ENCODE measurements around the gene PPARG. TPM values are rescaled to one million over a fixed set of nuclear protein-coding genes. Genes with fewer than 3 reads are reported as not detected.

Gene PPARG
- total RNA-seq, 1 donor from 2014 or later, result 4.4 TPM

DNA sequence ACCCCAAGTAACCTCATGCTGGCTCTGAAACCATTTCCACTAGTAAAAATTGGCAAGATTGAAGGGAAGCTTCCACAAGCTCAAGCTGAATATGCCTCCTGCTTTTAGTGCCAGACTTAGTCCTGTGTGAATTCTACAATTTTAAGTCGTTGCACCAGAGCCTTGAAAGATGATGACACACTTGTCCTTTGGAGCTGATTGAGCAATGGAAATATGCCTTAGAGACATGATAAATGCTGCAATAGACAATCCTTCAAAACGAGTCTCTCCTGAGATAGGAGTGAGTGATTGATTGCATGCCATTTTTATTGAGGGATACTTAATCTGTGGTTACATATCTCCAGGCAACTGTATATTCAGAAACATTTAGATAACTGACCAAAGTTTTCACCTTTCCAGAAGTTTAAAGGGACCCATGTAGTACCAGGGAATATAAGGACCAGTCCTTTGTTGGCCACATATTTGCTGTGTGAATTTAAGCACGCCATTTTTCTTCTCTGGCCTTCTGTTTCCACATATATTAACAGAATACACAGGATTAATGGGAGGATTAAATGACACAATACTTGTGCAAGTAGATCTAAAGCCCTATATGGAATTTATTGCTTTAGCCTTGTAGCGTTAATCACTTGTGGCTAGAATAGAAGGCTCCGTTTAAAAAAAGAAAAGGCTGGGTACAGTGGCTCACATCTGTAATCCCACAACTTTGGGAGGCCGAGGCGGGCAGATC, 65.1 kb downstream of the PPARG start:
- no peaks in the 10 kb centered on the region for H3K4me1 Mint-ChIP-seq (ENCODE audit: unreplicated experiment)
- no peaks in the 10 kb centered on the region for H3K36me3 Mint-ChIP-seq (ENCODE audit: unreplicated experiment)
- DNase-seq (ENCODE audit: extremely low spot score, unreplicated experiment), result no peak
- no peak overlapping the region for H3K27ac Mint-ChIP-seq (ENCODE audit: unreplicated experiment)
- H3K27me3 Mint-ChIP-seq (ENCODE audit: unreplicated experiment), result peaks cover 23% of the 10 kb centered on the region
- no peaks in the 10 kb centered on the region for H3K9me3 Mint-ChIP-seq (ENCODE audit: unreplicated experiment)
- TF ChIP-seq, protein P1, sequence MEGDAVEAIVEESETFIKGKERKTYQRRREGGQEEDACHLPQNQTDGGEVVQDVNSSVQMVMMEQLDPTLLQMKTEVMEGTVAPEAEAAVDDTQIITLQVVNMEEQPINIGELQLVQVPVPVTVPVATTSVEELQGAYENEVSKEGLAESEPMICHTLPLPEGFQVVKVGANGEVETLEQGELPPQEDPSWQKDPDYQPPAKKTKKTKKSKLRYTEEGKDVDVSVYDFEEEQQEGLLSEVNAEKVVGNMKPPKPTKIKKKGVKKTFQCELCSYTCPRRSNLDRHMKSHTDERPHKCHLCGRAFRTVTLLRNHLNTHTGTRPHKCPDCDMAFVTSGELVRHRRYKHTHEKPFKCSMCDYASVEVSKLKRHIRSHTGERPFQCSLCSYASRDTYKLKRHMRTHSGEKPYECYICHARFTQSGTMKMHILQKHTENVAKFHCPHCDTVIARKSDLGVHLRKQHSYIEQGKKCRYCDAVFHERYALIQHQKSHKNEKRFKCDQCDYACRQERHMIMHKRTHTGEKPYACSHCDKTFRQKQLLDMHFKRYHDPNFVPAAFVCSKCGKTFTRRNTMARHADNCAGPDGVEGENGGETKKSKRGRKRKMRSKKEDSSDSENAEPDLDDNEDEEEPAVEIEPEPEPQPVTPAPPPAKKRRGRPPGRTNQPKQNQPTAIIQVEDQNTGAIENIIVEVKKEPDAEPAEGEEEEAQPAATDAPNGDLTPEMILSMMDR (IDR thresholded peaks at IDR 0.05), result no peak
- no peak overlapping the region for H3K4me3 Mint-ChIP-seq (ENCODE audit: unreplicated experiment)

DNA sequence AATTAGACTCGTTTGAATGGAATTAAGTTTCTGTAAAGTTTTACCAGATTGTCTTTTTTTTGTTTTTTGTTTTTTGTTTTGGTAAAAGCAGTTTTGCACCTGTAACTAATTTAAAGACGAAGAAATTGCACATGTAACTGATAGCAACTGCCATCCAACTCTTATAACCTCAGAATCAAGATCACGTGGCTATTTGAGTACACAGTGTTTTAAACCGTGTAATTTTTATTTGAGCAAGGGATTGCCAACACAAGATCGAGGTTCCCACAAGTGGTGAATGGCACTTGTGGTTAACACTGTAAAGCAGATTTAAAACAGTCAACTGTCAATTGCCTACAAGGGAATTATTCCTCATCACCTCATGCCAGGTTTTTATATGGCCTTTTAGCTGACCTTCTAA, 67.3 kb downstream of the PPARG start:
- DNase-seq (ENCODE audit: extremely low spot score, unreplicated experiment), result no peak
- Mint-ChIP-seq H3K9me3 (ENCODE audit: unreplicated experiment) (peaks cover 3% of the 10 kb centered on the region), H3K27ac (ENCODE audit: unreplicated experiment) (no peak overlapping the region), H3K4me1 (ENCODE audit: unreplicated experiment) (no peaks in the 10 kb centered on the region), H3K36me3 (ENCODE audit: unreplicated experiment) (no peaks in the 10 kb centered on the region), H3K27me3 (ENCODE audit: unreplicated experiment) (peaks cover 15% of the 10 kb centered on the region), H3K4me3 (ENCODE audit: unreplicated experiment) (no peak overlapping the region)
- TF ChIP-seq, protein P1 (IDR thresholded peaks at IDR 0.05), result no peak

DNA sequence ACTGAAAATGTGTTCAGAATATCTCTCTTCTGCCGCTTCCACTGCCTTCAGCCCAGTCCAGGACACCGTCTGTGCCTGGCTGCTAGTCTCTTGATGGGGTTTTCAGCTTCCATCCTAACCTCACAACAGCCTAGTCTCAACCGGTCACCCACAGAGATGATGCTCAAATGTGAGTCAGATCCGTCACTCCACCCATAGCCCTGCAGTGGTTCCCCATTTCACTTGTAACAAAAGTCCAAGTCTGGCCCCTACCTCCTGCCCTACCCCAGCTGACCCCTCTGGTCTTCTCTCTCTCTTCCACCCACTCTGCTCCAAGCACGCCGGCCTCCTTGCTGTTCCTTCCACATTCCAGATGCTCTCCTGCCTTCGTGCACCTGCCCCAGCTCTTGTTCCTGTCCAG, 68.1 kb downstream of the PPARG start:
- Mint-ChIP-seq H3K27ac (ENCODE audit: unreplicated experiment) (no peak overlapping the region), H3K36me3 (ENCODE audit: unreplicated experiment) (no peaks in the 10 kb centered on the region), H3K4me1 (ENCODE audit: unreplicated experiment) (no peaks in the 10 kb centered on the region), H3K27me3 (ENCODE audit: unreplicated experiment) (peaks cover 8% of the 10 kb centered on the region), H3K9me3 (ENCODE audit: unreplicated experiment) (peaks cover 8% of the 10 kb centered on the region), H3K4me3 (ENCODE audit: unreplicated experiment) (no peak overlapping the region)
- TF ChIP-seq, protein P1 (IDR thresholded peaks at IDR 0.05), result no peak
- DNase-seq (ENCODE audit: extremely low spot score, unreplicated experiment), result no peak

DNA sequence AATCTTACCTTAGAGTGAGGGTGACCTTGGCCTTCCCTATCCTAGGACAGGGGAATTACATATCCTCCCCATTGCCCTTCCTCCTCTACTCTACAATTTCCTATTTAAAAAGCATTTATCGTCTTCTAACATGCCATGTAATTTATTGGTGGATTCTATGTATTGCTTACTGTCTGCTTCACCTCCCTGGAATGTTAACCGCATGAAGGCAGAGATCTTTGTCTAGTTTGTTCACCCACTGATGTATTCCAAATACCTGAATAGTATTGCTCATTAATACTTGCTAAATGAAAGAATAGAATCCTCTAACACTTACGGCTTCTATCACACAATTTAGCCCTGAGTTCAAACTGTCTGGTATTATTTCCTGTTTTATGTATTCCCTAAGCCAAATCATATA, 68.6 kb downstream of the PPARG start:
- Mint-ChIP-seq H3K36me3 (ENCODE audit: unreplicated experiment) (no peaks in the 10 kb centered on the region), H3K27me3 (ENCODE audit: unreplicated experiment) (peaks cover 3% of the 10 kb centered on the region), H3K9me3 (ENCODE audit: unreplicated experiment) (peaks cover 8% of the 10 kb centered on the region), H3K4me3 (ENCODE audit: unreplicated experiment) (no peak overlapping the region), H3K27ac (ENCODE audit: unreplicated experiment) (no peak overlapping the region), H3K4me1 (ENCODE audit: unreplicated experiment) (no peaks in the 10 kb centered on the region)
- DNase-seq (ENCODE audit: extremely low spot score, unreplicated experiment), result no peak
- TF ChIP-seq, protein P1 (IDR thresholded peaks at IDR 0.05), result no peak

DNA sequence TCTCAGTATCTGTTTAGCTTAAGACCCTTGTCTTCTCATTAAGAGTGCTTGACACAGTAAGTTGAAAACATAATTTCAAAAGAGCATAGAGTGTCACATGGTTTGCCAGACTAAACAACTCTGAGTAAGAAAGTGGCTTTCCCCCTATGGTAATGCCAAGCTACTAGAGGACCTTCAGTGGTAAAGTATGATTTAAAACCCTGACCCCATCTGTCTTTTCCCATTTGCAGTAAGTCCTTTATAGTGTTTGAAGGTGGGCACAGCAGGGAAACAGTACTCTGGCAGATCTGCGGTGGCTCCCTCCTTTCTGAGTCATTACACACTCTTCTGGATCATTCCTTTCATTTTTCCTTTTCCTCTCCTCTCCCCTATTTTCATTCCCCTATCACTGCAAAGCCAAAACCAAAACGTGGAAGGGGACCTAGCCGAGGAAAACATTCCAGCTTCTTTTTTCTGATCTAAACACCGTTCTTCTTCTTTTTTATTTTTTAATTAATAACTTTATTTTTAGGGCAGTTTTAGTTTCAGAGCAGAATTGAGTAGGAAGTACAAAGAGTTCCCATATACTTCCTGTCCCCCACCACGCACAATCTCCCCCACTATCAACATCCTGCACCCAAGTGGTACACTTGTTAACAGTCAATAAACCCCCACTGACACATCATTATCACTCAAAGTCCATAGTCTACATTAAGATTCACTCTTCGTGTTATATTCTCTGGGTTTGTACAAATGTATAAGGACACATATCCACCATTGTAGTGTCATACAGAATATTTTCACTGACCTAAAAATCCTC, 74.7 kb downstream of the PPARG start:
- Mint-ChIP-seq H3K4me3 (ENCODE audit: unreplicated experiment) (no peak overlapping the region), H3K36me3 (ENCODE audit: unreplicated experiment) (peaks cover 2% of the 10 kb centered on the region), H3K4me1 (ENCODE audit: unreplicated experiment) (peaks cover 3% of the 10 kb centered on the region), H3K27me3 (ENCODE audit: unreplicated experiment) (peaks cover 15% of the 10 kb centered on the region), H3K9me3 (ENCODE audit: unreplicated experiment) (peaks cover 15% of the 10 kb centered on the region), H3K27ac (ENCODE audit: unreplicated experiment) (peak overlapping the region; percentile 19)
- TF ChIP-seq, protein P1 (IDR thresholded peaks at IDR 0.05), result no peak
- DNase-seq (ENCODE audit: extremely low spot score, unreplicated experiment), result no peak

Measured in osteocyte (in vitro differentiated cells).